ENCODE measurements around the gene WNT3.
"Not testable (repeated sequence)": the region's sequence is repeated elsewhere in the genome, so short reads cannot be mapped to it uniquely, and the experiment has no call there.

The WNT3 gene

DNA sequence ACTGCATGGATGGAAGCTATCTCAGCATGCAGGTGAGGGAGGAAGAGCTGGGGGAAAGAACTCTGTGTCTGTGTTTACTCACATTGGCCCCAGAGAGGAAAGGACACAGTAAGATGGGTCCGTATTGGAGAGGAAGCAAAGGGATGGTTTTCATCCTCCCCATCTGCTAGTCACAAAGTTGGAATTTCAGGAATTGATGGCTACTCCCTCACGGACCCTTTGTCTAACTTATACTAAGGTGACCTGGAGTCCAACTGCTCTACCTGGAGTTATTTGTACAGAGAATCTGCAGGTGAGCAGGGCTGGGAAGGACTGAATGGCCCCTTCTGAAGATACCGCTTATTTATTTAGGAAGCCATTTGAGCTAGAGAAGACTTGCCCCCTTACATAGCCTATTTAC lies 55.1 kb downstream of the WNT3 start:
- DNase-seq, result no peak

DNA sequence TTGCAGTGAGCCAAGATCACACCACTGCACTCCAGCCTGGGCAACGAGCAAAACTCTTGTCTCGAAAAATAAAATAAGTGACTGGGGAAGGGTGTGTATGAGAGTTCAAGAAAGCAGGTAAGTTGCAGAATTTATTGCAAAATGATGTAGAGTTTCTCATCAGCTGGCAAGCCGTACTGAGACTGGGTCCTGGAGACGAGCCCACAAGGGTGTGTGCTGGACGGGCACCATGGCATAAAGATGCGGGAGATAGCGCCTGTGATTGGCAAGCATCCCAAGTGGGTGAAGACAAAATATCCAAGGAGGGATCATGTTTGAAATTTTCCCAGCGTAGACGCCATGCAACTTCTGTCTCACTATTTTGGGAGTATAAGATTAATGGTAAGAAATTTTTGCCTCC lies 59.4 kb downstream of the WNT3 start:
- DNase-seq, result no peak

DNA sequence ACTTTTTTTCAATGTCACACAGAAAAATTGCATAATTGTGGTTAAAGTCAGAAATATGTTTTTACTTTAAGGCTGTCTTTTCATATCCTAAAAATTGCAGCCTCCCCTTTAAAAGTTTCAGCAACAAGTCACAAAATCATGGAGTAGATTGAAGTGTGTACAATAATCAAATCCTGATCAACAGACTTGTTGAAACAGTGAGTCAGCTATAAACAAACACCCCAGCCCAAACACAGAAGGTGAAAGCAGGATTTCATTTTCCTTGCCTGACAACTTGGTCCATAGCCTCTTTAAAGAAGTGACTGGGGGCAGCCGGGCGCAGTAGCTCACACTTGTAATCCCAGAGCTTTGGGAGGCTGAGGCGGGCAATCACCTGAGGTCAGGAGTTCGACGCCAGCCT lies 59.9 kb downstream of the WNT3 start:
- no peak for DNase-seq

DNA sequence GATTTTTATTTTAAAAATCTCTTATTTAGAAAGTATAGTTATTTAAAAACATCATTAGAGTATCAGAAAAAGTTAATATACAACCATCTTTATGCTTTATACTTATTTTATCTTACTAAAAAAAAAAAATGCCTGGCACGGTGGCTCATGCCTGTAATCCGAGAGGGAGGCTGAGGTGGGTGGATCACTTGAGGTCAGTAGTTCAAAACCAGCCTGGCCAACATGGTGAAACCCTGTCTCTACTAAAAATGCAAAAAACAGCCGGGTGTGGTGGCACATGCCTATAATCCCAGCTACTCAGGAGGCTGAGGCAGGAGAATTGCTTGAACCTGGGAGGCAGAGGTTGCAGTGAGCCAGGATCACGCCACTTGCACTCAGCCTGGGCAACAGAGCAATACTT lies 60.9 kb downstream of the WNT3 start:
- not testable (repeated sequence) for DNase-seq

DNA sequence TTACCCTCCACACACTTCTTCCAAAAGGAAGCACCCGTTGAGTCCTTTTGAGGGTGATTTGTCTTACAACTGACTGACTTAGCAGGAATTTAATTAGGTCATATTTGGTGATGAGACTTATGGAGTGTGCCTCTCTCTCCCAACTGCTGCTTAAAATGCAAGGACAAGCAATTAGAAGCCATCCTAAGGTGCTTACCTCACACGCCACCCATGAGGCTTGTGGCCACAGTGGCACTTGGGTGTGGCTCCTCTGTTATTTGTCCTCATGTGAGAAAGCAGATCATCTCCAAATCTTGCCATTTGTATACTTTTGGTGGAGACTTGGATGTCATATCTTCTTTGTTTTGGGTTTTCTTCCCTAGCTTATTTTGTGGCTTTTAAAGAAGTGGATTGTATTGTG lies 61.6 kb downstream of the WNT3 start:
- DNase-seq, result no peak

DNA sequence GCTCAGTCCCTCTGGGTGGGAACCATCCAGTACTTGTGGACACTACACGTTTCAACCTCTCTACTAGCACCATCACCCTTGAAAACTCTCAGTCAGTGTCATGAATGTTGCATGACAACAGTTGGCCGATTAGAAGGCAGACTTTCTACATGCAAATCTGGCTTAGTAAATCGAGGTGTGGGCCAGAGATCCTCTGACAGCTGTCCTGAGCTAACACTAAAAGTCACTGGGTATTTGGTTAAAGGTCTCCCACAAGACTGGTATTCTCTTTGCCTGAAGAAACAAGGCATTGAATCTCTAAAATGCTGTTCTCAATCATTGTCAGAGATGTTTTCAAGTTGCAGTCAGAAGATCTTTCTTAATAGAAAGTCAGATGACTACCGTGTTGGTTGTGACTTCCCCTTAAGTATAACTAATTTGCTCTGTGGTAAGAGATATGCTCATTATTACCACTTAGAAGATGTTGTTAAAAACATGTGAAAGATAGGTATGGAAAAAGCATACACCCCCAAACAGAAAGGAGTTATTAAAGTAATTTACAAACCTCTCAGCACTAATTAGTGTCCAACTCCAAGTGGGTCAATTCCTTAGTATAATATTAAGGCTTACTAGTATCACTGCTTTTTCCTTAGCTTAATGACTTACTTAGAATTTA lies 62.3 kb downstream of the WNT3 start:
- DNase-seq, result no peak

DNA sequence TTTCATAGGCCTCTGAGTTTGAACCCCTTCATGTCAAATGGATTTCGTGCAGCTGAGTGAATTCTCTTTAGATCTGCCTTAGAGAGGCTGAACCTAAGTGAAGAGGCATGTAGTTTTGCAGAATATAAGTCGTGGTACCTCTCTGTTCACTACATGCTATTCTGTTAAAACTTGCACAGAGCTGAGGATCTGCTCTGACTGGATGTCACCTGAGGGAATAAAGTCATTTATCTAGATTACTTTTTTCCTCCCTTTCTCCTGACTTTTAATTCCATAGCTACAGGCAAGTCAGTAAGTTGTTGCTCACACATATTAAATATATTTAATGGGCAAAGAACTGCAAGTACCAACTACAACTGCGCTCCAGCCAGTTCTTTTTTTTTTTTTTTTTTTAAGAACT lies 64.7 kb downstream of the WNT3 start:
- no peak for DNase-seq

DNA sequence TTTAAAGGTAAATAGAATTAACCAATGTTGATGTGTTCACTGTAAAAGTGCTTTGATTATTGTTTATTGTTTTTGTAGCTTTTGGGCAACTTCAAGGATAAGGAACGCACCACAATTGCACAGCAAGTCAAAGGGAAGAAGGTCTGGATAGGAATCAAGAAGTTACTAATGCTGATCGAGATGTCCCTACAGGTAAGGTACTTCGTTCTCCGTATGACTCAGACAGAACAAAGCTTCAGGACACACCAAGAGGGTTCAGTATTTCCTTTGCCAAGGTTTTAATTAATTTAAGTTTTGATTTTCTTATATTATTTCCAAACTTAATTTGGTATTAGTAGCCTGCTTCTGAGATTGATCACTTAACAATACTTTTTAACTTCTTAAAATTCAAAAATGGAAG lies 67.1 kb downstream of the WNT3 start:
- DNase-seq, result no peak

DNA sequence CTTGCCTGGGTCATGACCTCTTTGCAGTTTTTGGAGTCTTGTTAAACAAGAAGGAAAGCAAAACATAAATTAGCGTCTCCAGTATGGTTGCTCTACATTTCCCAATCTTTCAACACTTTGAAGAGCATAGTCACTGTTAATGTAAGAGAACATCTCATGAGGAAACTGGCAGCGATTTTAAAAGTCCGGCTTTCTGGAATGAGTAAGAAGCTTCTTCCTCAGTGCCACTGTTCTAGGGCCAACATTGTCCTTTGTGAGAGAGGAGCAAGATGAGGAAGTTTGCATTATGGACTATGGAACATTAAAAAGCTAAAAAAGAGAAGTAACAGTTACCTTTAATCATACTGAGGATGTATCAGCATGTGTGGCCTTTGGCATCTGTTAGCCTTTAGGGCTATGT lies 73.1 kb downstream of the WNT3 start:
- no peak for DNase-seq

DNA sequence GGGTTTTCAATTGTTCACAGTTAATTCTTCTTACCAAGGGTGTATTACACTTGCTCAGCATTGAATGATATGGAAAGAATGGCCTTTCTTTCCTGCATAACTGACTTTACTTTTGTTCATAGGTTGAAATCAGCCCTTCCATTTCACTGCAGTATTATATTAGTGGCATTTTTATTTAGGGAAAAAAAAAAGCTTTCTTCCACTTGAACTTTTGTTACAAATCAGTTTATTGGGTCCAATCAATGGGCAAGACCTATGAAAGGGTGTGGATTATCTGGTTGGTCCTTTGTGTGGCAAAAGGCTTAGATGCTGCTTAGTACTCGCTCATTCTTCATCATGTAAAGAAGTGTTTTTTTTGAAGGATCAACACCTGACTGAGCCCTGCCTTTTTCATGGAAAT lies 74.1 kb downstream of the WNT3 start:
- DNase-seq, result no peak

DNA sequence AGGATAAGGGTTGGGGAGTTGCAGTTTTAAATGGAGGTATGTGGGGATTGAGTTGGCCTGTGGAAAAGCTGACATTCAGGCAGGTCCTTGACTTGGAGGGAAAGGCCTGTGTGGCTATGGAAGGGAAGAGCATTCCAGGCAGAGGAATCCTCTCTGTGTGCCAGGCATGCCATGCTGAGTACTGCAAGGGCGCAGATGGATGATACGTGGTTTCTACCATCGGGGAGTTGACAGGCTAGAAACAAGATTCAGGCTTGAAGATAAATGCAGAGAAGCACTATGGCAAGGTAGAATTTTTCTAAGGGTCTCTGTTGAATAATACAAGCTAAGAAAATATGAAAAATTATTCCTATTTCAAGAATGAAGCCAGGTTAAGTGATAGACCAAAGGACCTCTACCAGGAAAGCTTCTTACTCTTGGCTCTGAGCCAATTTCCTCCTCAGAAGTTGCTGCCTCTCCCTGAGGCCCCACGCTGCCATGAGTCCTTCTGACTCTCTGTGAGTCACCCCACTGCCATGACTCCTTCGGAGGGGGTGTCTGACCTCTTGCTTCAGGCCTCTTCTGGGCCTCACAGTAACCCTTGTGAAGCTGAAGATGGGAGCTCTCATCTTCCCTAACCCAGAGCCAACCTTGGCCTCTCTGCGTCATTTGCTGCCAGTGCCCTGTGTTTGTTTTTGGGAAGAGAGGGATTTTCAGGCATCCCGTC lies 75.8 kb downstream of the WNT3 start:
- no peak for DNase-seq

DNA sequence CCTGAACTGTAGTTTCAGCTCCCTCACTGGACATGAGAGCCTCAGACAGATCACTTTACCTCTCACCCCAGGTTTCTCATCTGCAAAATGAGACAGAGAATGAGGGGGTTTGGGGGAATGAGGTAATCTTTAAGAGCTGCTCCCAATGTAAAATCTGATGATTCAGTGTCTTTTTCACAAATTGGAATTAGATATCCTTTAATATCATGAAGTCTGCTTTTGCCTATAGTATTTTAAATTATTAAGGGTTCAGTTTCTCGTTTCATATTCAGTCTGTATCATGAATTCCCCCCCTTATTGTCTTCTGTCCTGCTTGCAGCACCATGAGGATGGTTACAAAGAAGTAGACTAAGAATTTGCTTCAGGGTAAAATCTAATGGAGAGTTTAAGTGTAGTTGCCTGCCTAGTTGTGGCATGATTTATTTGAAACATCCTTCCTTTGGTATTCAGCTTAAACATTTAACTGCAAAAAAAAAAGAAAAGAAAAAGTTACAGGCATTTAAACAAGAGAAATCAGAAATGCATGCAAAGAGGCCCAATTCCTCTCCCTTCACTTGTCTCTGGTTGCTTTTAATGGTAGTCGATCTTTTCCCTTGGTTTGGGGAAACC lies 77.3 kb downstream of the WNT3 start:
- no peak for DNase-seq

DNA sequence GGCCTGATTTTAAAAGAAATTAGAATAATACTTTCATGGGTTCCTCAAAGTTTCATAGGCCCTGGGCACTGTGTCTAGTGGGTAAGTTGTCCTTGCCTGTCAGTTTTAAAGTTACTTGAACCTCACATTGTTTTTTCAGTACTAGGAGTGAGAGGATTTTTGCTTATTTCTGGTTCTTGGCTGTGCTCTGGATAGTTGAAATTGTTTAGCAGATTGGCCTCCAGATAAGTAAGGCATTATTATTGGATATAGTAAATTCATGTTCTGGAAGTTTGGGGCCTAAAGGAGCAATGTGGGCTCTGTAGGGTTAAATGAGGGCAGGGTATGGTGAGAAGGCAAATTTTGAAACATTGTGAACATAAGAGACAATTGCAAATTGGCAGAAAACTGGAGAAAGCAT lies 78.5 kb downstream of the WNT3 start:
- DNase-seq, result no peak

DNA sequence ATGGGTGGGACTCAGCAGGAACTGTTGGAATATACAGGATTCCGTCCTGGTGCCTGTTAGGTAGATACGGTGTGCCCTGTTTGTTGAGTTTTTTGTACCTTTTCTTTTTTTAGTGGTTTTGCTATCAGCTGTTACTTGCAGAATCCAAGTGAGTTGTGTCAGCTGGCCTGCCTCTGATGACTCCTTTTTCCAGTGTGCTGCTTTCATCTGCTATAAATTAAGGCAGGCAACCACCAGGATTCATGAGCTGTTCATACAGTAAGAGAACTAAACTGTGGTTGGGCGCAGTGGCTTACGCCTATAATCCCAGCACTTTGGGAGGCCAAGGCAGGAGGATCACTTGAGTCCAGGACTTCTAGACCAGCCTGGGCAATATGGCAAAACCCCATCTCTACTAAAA lies 79.9 kb downstream of the WNT3 start:
- DNase-seq, result no peak

DNA sequence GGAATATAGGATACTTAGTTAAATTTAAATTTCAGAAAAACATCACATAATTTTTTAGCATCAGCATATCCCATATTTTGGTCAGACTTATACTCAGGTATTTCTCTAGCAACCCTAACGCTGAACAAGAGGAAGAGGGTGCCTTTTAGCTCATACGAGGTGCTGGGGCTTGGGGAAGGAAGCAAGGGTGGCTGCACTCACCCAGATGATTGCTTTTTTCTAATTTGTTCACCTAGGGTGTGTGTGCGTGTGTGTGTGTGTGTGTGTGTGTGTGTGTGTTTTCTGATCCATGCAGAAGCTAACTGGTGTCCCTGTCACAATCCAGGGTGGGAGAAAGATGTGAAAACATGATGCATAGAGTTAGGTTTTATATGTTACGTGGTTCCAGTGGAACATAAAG lies 81.2 kb downstream of the WNT3 start:
- no peak for DNase-seq

DNA sequence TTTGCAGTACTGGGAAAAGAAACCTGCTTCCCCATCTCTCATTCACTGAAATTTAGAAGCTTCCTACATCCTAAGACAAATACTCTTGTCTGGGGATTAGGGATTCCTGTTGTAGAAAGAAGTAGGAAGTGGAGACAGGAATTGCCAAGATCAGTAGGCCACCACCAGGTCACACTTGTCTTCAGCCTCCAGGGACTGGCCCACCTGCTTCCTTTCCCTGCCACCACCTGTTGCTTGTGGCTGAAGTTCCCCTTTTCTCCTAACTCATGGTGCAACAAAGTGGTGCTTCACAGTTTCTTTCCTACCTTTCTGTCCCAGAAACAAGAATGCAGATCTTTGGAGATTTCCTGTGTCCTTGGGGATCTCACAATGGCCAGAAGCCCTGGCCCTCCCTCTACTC lies 82.4 kb downstream of the WNT3 start:
- no peak for DNase-seq

DNA sequence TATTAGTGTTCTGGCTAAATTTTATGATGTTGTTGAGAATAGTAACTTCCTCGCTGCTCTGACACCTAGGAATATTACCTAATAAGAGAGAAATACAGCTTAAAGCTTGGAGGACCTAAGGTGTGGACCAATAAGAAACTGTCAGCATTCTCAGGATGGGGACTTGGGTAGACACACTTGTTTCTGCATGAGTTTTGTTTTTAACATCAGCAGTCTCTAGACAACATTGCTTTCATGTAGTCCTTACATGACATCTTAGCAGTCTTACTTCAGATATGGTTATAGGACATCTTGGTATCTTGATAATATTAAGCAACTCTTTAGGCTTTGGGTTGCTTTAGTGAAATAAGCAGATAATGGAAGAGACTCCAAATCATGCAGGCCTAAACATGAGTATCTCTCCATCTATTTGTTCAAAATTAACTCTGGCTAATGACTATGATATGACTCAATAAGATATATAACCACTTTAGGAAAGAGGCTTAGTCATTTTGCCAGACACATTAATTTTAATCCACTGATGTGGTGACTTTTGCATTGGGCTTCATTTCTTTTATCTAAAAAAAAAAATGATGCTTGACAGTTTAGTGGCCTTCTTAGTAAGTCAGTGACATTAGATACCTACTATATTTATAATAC lies 84.5 kb downstream of the WNT3 start:
- DNase-seq, result no peak

DNA sequence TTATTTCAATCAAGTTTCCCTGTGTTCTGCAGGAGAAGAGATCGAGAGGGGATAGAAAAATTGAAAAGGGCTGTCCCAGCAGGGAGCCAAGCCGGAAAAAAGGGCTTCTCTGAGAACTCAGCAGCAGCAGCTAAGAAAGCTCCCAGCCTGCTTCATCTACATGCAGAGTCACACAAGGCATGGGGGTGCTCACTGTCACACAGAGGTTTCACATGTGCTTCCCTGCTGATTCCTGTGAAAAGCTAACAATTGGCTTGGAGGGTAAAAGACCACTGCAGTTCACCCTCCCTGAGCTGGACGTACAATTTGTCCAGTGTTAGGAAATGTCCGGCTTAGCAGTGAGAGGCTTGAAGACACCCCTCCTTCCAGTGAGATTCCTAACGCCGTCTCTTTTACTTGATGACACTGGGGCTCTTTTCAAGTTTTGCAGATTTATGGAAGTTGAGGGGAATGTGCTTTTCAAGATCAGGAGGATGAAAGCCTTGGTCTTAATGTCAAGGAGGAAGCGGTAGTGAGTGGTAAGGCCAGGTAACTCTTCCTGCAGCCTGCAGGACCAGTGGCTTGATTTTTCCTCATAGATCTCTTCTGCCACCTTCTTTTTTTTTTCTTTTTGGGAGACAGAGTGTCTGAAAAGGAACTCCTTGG lies 85.6 kb downstream of the WNT3 start:
- DNase-seq, result peak; percentile 77

DNA sequence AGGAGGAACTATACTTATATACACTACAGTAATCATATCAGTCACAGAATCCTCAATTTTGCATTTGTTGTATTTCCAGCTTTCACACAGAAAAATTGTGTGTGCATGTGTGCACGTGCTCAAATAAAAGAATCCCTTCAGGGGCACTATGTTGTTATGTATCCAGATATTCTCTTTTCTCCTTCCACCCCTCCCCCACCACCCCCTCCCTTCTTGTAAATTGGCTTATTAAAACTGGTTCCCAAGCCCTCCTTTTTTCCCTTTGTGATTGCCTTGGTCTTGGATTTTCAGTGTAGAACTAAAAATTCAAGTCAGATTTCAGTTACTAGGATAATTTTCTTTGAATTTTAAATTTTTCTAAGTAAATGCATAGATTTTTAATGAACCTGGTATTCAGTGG lies 86.3 kb downstream of the WNT3 start:
- DNase-seq, result peak; percentile 27

DNA sequence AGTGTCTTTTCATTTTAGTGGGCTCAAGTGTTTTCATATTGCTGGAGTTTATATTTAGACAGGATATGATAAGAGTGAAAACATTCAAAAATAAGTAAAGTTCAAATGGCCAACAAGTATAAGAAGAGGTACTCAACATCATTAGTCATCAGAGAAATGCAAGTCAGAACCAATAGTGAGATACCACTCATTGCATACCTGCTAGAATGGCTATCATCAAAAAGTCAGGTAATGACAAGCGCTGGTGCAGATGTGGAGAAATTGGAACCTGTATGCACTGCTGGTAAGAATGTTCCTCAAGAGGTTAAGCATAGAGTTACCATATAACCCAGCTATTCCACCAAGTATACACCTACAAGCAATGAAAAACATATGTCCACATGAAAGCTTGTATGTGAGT lies 87.8 kb downstream of the WNT3 start:
- no peak for DNase-seq

DNA sequence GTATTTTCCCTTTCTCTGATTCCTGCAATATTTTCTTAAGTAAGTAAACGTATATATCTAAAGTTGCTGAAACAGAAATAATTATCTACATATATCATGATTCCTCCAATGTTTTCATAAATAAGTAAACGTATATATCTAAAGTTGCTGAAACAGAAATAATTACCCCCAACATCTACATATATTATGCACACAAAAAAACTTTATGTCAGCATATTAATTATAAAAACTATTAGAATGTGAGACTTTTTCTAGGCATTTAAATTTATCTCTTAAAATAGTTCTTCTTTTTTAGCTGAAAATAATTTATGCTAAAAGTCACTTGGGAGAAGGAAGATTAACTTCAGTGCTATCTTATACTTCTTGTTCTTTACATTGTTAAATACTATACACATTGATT lies 88.5 kb downstream of the WNT3 start:
- DNase-seq, result no peak

DNA sequence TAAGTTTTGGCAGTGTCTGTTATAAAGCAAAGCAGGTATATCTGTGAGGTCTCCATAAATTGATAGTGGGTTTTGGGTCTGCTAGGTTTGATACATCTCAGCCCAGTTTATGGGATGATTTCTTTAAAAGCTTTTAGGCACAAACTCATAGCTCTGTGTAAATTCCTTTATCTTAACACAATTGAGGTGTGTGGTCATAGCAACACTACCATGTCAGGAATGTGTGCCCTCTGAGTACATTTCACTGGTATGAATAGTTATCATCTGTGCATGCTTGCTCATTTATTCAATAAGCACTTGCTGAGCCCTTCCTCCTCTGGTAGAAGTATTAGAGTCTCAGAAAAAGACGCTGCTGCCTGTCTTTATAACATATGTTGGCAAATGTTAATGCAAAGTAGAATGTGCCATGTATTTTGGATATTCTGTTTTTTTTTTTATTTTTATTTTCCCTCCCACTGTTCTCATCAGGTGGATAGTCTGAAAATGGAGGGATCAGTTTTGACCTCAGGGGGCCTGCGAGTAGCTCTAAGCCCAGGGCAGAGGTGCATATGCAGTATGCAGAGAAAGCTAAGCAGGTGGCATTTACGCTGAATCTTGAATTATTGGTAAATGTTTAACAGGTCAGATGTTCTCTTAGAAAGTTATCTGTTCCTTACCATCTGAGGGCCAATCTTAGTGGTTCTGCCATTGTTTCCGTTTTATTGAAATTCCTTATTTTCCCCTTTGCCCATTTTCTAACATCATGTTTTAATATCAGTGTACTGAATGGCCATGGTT lies 90.7 kb downstream of the WNT3 start:
- DNase-seq, result no peak

DNA sequence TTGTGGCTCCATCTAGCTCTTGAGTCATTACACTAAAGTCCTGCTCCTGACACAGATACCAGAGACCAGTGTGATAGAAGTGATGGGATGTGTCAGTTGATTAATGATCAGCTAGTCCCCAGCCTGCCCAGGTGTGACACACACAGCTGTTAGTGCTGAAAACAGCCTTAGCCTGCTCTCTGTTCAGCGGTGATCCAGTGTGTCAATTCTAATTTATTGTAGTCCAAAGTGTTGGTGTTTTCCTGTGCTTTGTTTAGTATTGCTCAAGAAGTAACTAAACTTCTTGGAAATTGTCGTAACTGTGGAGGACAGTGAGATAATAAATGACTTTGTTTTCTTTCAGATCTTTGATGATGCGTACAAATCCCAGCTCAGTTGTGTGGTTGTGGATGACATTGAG lies 92.3 kb downstream of the WNT3 start:
- no peak for DNase-seq

All from retina (tissue), 1 donor.